HCT116 (cell line): ENCODE results near the gene FLVCR2.

Source experiments
- EZH2 ChIP-seq: fragments of 200-600 bp; sonication (generic); IDR thresholded peaks from 2 replicates; pipeline ENCODE4 v1.6.1; 2017; ENCODE audit warnings: antibody characterized with exemption, mixed run types
- TF ChIP-seq, protein P1 (sequence below), 3 experiments: fragments of 200-600 bp in 1 of 3; sonication (generic) in 1 of 3; IDR thresholded peaks in 2 of 3; conservative IDR thresholded peaks in 1 of 3; 2 replicates each; pipeline ENCODE4 v1.5.1; 2012 to 2017; ENCODE audit warnings: low read depth in 2 of 3, low read length in 2 of 3, antibody characterized with exemption in 1 of 3, borderline replicate concordance in 1 of 3, control low read depth in 1 of 3, mild to moderate bottlenecking in 1 of 3, mixed read lengths in 1 of 3, mixed run types in 1 of 3, moderate library complexity in 1 of 3; ENCODE audit not compliant: insufficient read depth in 1 of 3
- TF ChIP-seq, protein P2 (sequence below): IDR thresholded peaks from 2 replicates; pipeline ENCODE4 v1.6.1; 2012

DNA sequence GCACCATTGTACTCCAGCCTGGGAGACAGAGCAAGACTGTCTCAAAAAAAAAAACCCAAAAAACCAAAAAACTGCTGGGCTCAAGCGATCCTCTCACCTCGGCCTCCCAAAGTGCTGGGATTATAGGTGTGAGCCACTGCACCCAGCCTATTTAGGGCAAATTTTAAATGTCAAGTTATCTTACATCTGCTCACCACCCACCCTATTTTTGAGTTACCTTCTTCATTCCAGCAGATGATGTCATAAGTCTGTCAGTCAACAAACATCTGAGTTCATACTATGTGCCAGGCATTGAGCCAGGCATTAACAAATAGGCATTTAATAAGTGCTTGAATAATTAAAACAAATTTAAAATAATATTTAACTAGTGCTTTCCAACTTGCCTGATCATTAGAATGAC is 34.6 kb upstream of the FLVCR2 start:
- TF ChIP-seq, protein P1, sequence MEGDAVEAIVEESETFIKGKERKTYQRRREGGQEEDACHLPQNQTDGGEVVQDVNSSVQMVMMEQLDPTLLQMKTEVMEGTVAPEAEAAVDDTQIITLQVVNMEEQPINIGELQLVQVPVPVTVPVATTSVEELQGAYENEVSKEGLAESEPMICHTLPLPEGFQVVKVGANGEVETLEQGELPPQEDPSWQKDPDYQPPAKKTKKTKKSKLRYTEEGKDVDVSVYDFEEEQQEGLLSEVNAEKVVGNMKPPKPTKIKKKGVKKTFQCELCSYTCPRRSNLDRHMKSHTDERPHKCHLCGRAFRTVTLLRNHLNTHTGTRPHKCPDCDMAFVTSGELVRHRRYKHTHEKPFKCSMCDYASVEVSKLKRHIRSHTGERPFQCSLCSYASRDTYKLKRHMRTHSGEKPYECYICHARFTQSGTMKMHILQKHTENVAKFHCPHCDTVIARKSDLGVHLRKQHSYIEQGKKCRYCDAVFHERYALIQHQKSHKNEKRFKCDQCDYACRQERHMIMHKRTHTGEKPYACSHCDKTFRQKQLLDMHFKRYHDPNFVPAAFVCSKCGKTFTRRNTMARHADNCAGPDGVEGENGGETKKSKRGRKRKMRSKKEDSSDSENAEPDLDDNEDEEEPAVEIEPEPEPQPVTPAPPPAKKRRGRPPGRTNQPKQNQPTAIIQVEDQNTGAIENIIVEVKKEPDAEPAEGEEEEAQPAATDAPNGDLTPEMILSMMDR (IDR thresholded peaks at IDR 0.05 in 2 of 3, conservative IDR thresholded peaks at IDR 0.05 in 1 of 3; ENCODE audit: borderline replicate concordance in 1 of 3, insufficient read depth in 1 of 3, low read depth in 2 of 3, low read length in 2 of 3), result no peak
- no peak for TF ChIP-seq EZH2
- TF ChIP-seq, protein P2, sequence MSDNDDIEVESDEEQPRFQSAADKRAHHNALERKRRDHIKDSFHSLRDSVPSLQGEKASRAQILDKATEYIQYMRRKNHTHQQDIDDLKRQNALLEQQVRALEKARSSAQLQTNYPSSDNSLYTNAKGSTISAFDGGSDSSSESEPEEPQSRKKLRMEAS, result no peak
